B cell (primary cell): ENCODE measurements around the gene RPLP1. TPM values are rescaled to one million over a fixed set of nuclear protein-coding genes. Genes with fewer than 3 reads are reported as not detected.

Experiments
- ATAC-seq: fragments of 200-7000 bp; cut with Tn5 transposase; one replicate; pipeline ENCODE4 v1.10.0; 2021; ENCODE audit warnings: low read depth, mild to moderate bottlenecking, moderate number of reproducible peaks, moderate library complexity
- CTCF ChIA-PET: fragments of 350-600 bp; sonication (Branson Sonifier 250); formaldehyde crosslinking; loops from one replicate; lab custom pipeline; 2021; ENCODE audit warnings: antibody characterized with exemption, inconsistent platforms; lab: Charles Lee
- POLR2A ChIA-PET: fragments of 350-600 bp; sonication (Branson Sonifier 250); formaldehyde crosslinking; loops from one replicate; lab custom pipeline; 2021; ENCODE audit warnings: antibody characterized with exemption; lab: Charles Lee
- DNase-seq: peaks from one replicate; pipeline ENCODE4 v3.0.0; 2013
- H2AFZ ChIP-seq: 2 replicates; pipeline ENCODE4 v1.6.1; 2012; ENCODE audit warnings: mild to moderate bottlenecking, low read depth, low read length; ENCODE audit not compliant: insufficient read depth, poor library complexity, severe bottlenecking
- H3K27ac ChIP-seq, 2 donors: 1 replicate in 1 of 2; 2 replicates in 1 of 2; pipeline ENCODE4 v1.5.1; 2012 to 2013; ENCODE audit warnings: low read length in 2 of 2, mild to moderate bottlenecking in 2 of 2, moderate library complexity in 1 of 2
- H3K27me3 ChIP-seq, 4 experiments: fragments of 200-600 bp in 1 of 4; sonication (generic) in 1 of 4; replicated peaks in 1 of 4; 1 replicate in 2 of 4; 2 replicates in 2 of 4; pipeline versions ENCODE4 v1.6.1 to v1.7.0; 2013 to 2016; ENCODE audit warnings: low read length in 3 of 4, mild to moderate bottlenecking in 2 of 4, mixed read lengths in 1 of 4, moderate library complexity in 1 of 4; ENCODE audit not compliant: insufficient read depth in 4 of 4, control insufficient read depth in 3 of 4; ENCODE audit errors: control extremely low read depth in 1 of 4
- H3K36me3 ChIP-seq, 2 experiments: replicated peaks in 1 of 2; 1 replicate in 1 of 2; 2 replicates in 1 of 2; pipeline versions ENCODE4 v1.6.1 to v1.7.1; 2013; ENCODE audit warnings: low read length in 1 of 2; ENCODE audit not compliant: insufficient read depth in 2 of 2, control insufficient read depth in 1 of 2; ENCODE audit errors: control extremely low read depth in 1 of 2, extremely low read depth in 1 of 2
- H3K4me1 ChIP-seq, 2 donors: fragments of 200-600 bp in 1 of 2; sonication (generic) in 1 of 2; 1 replicate in 1 of 2; 2 replicates in 1 of 2; pipeline versions ENCODE4 v1.5.1 to v1.6.1; 2013 to 2017; ENCODE audit warnings: low read length in 2 of 2; ENCODE audit not compliant: control insufficient read depth in 2 of 2, insufficient read depth in 2 of 2
- H3K4me2 ChIP-seq: replicated peaks from 2 replicates; pipeline ENCODE3; 2012; ENCODE audit warnings: mild to moderate bottlenecking, low read depth, low read length; ENCODE audit not compliant: poor library complexity, severe bottlenecking
- H3K4me3 ChIP-seq, 5 experiments: fragments of 200-600 bp in 1 of 5; sonication (generic) in 1 of 5; 1 replicate in 3 of 5; 2 replicates in 2 of 5; pipeline versions ENCODE4 v1.5.1 to v1.7.0; 2011 to 2016; ENCODE audit warnings: low read length in 4 of 5, mild to moderate bottlenecking in 4 of 5, low read depth in 2 of 5, control low read depth in 1 of 5, moderate library complexity in 1 of 5; ENCODE audit not compliant: insufficient read depth in 1 of 5; ENCODE audit errors: control extremely low read depth in 1 of 5, extremely low read depth in 1 of 5
- H3K79me2 ChIP-seq: fragments of 200-600 bp; sonication (generic); one replicate; pipeline ENCODE4 v1.6.0; 2016; ENCODE audit warnings: low read length; ENCODE audit not compliant: control insufficient read depth, insufficient read depth
- H3K9ac ChIP-seq: fragments of 200-600 bp; sonication (generic); 2 replicates; pipeline ENCODE4 v1.6.1; 2017; ENCODE audit warnings: mild to moderate bottlenecking, low read length, moderate library complexity
- H3K9me3 ChIP-seq, 3 donors: one replicate each; pipeline versions ENCODE4 v1.6.1 to v1.7.1; 2013; ENCODE audit warnings: low read length in 2 of 3; ENCODE audit not compliant: control insufficient read depth in 2 of 3, insufficient read depth in 1 of 3; ENCODE audit errors: control extremely low read depth in 1 of 3
- H4K20me1 ChIP-seq: 2 replicates; pipeline ENCODE4 v1.6.0; 2012; ENCODE audit warnings: mild to moderate bottlenecking, low read length; ENCODE audit not compliant: insufficient read depth, control insufficient read depth, poor library complexity, severe bottlenecking
- H3K27ac Mint-ChIP-seq: one replicate; pipeline ENCODE4 v1.8.0; 2021; ENCODE audit warnings: mixed read lengths
- H3K27me3 Mint-ChIP-seq: one replicate; pipeline ENCODE4 v1.8.0; 2021; ENCODE audit warnings: mixed read lengths
- H3K4me1 Mint-ChIP-seq: one replicate; pipeline ENCODE4 v1.8.0; 2021; ENCODE audit warnings: mixed read lengths
- H3K4me3 Mint-ChIP-seq: one replicate; pipeline ENCODE4 v1.8.0; 2021; ENCODE audit warnings: mixed read lengths
- H3K9me3 Mint-ChIP-seq: one replicate; pipeline ENCODE4 v1.8.0; 2022; ENCODE audit warnings: mixed read lengths; ENCODE audit not compliant: insufficient read depth
- EZH2 ChIP-seq: IDR thresholded peaks from 2 replicates; pipeline ENCODE4 v1.6.1; 2012; ENCODE audit warnings: borderline replicate concordance, low read depth, mild to moderate bottlenecking, moderate library complexity, low read length; ENCODE audit not compliant: insufficient read depth, poor library complexity, severe bottlenecking
- WGBS: methylation state at CpG from one replicate; pipeline ENCODE4 v1.1.5; 2013; ENCODE audit warnings: missing lambda C conversion rate; ENCODE audit not compliant: insufficient coverage; 5-methylcytosine and 5-hydroxymethylcytosine counted together
- intact Hi-C: fragments of 100-400 bp; cut with micrococcal nuclease; formaldehyde crosslinking; loops from one replicate; pipeline ENCODE4 v1.10.0; 2022
- polyA plus RNA-seq: library from polyadenylated mRNA; depleted of rRNA; stranded (reverse); fragments of >200 nt; gene quantifications from 2 replicates; pipeline ENCODE4 v1.2.3, GENCODE V29; 2012
- total RNA-seq, 2 donors: library from RNA; stranded (reverse); fragments of 120-200 nt in 1 of 2; gene quantifications; 1 replicate in 1 of 2; 2 replicates in 1 of 2; pipeline versions ENCODE4 v1.2.3 to v1.2.4, GENCODE V29; 2013 to 2022
- TF ChIP-seq, protein P1 (sequence below): fragments of 200-600 bp; IDR thresholded peaks from one replicate; pipeline ENCODE4 v1.8.0; 2022; ENCODE audit warnings: antibody characterized with exemption, mild to moderate bottlenecking

RPLP1 gene
- total and polyA plus RNA-seq, 2 donors (not counting 1 experiment from before 2014, with no cell fraction given), result 2,373 to 2,470 TPM

DNA sequence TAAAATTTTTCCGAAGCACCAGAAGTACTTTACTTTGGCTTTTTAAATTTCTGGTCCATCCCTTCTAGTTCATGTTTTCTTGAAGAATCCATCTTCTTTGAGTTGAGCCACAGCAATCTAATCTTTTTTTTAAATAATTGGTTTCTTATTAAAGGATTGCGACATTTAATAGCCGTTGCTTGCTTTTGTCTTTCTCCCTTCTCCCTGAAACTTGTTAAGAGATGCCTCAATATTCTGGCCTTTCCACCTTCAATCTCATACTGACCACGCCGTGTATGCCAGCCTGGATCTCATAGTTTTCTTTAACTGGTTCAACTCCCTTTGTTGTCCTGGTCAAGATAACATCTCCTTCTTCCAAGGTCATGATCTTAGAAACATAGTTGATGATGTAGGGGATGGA, 18.4 kb upstream of the RPLP1 start:
- Histone ChIP-seq H3K27ac (no peak overlapping the region), H3K36me3 (peaks cover 0 to 1% of the 10 kb centered on the region in 2 experiments), H3K79me2 (no peaks in the 10 kb centered on the region), H4K20me1 (no peaks in the 10 kb centered on the region), H2AFZ (no peak overlapping the region), H3K9me3 (no peaks in the 10 kb centered on the region), H3K4me2 (no peak overlapping the region), H3K4me3 (no peak overlapping the region), H3K9ac (no peak overlapping the region), H3K27me3 (no peaks in the 10 kb centered on the region), H3K4me1 (no peaks in the 10 kb centered on the region)
- intact Hi-C loops, result no loop called here
- H3K27ac Mint-ChIP-seq, result no peak overlapping the region
- TF ChIP-seq, protein P1, sequence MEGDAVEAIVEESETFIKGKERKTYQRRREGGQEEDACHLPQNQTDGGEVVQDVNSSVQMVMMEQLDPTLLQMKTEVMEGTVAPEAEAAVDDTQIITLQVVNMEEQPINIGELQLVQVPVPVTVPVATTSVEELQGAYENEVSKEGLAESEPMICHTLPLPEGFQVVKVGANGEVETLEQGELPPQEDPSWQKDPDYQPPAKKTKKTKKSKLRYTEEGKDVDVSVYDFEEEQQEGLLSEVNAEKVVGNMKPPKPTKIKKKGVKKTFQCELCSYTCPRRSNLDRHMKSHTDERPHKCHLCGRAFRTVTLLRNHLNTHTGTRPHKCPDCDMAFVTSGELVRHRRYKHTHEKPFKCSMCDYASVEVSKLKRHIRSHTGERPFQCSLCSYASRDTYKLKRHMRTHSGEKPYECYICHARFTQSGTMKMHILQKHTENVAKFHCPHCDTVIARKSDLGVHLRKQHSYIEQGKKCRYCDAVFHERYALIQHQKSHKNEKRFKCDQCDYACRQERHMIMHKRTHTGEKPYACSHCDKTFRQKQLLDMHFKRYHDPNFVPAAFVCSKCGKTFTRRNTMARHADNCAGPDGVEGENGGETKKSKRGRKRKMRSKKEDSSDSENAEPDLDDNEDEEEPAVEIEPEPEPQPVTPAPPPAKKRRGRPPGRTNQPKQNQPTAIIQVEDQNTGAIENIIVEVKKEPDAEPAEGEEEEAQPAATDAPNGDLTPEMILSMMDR, result no peak
- TF ChIP-seq EZH2, result no peak
- CTCF ChIA-PET, result no interaction called here
- WGBS, result no CpG with 5 or more reads among the region's 5 CpGs
- ATAC-seq (no peak), DNase-seq (no peak)
- no peaks in the 10 kb centered on the region for H3K9me3 Mint-ChIP-seq
- no peak overlapping the region for H3K4me3 Mint-ChIP-seq
- no peaks in the 10 kb centered on the region for H3K27me3 Mint-ChIP-seq
- H3K4me1 Mint-ChIP-seq, result no peaks in the 10 kb centered on the region
- POLR2A ChIA-PET, result no interaction called here

DNA sequence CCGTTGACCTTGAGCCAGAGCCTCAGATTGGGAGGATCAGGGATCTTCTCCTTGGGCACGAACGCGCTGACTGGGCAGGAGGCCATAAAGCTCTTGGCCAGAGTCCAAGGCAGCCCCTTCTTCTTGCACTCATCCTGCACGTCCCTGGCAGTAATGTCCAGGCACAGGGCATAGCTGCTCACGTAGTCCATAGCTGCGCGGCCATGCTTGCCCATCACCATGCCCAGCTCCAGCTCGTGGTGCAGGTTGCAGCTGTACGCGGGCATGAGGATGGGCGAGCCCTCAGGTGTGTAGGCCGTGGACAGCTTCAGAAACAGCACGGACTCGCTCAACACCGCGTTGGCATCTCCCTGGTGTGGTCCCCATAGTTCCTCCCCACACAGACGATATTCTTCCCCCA, 17.9 kb upstream of the RPLP1 start:
- H4K20me1 ChIP-seq, result no peaks in the 10 kb centered on the region
- no peak overlapping the region for H3K4me2 ChIP-seq
- H3K27ac ChIP-seq, result no peak overlapping the region
- H2AFZ ChIP-seq, result no peak overlapping the region
- POLR2A ChIA-PET, result no interaction called here
- no peak overlapping the region for H3K9ac ChIP-seq
- WGBS, result 98% methylated on average over 15 of the region's 18 CpGs
- H3K79me2 ChIP-seq, result no peaks in the 10 kb centered on the region
- ATAC-seq (no peak), DNase-seq (no peak)
- Mint-ChIP-seq H3K27me3 (no peaks in the 10 kb centered on the region), H3K27ac (no peak overlapping the region), H3K9me3 (no peaks in the 10 kb centered on the region), H3K4me3 (no peak overlapping the region), H3K4me1 (no peaks in the 10 kb centered on the region)
- H3K4me3 ChIP-seq, result no peak overlapping the region
- no peaks in the 10 kb centered on the region for H3K9me3 ChIP-seq
- intact Hi-C loops, result no loop called here
- CTCF ChIA-PET, result no interaction called here
- no peaks in the 10 kb centered on the region for H3K27me3 ChIP-seq
- TF ChIP-seq EZH2, result no peak
- TF ChIP-seq, protein P1, result no peak
- peaks cover 0 to 1% of the 10 kb centered on the region in 2 experiments for H3K36me3 ChIP-seq
- no peaks in the 10 kb centered on the region for H3K4me1 ChIP-seq
